CD4-positive, alpha-beta T cell treated with Interleukin-15 for 4 hours (primary cell): ENCODE data around the gene RGL1.

Source experiments
- DNase-seq: peaks from one replicate; pipeline ENCODE4 v3.0.0-alpha.2; 2020; ENCODE audit warnings: low spot score

The RGL1 gene

DNA sequence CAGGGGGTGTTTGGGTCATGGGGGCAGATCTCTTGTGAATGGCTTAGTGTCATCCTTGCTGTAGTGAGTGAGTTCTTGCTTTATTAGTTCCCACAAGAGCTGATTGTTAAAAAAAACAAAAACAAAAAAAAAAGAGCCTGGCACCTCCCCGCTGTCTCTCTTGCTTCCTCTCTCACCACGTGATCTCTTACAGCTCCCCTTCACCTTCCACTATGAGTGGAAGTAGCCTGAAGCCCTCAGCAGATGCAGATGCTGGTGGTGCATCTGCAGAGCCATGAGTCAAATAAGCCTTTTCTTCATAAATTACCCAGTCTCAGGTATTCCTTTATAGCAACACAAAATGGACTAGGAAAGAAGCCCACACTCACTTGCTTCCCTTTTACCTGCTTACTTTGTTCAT, 17.2 kb upstream of the RGL1 start:
- DNase-seq, result no peak

DNA sequence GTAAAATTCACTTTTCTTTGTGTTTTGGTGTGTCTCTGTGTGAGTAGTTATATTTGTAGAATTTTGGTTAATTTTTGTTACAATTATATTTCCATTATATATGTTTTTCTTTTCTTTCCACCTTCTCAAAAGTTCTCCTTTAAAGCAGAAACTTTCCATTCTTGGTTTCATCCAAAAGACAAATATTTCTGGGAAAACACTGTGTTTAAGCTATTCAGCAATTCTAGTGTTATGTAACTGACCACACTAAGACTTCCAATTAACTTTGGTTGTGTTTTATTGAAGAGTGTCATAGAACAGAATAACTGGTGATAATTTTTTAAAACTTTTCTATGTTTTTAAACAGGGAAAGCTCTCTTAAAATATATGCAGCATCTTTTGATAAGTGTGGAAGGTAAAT, 13.6 kb upstream of the RGL1 start:
- DNase-seq, result no peak

GRCh38 chr1:183792300-183792699, 12.6 kb upstream of the RGL1 start:
- DNase-seq, result no peak

- no peak for DNase-seq
Measured at GRCh38 chr1:183794088-183794487, 10.8 kb upstream of the RGL1 start.

DNA sequence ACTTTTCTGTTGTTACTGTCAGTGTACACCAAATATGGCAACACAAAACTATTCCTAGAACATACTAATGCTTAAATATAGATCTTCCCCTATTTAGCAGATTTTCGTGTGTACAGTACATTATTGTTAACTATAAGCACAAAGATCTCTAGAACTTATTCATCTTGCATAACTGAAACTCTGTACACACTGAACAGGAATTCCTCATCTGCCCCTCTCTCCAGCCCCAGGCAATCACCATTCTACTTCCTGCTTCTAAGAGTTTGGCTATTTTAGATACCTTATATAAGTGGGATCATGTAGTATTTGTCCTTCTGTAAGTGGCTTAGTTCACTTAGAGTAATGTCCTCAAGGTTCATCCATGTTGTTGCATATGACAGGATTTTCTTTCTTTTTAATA, 4.5 kb upstream of the RGL1 start:
- DNase-seq, result no peak

DNA sequence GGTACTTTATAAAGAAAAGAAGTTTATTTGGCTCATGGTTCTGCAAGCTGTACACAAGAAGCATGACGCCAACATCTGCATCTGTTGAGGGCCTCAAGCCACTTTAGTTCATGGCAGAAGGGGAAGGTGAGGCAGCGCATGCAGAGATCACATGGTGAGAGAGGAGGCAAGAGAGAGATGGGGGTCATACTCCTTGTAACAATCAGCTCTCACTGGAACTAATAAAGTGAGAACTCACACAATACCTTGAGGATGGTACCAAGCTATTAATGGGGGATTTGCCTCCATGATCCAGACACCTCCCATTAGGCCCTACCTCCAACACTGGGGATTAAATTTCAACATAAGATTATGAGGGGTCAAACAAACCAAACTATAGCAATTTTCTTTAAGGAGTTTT, 3.3 kb upstream of the RGL1 start:
- DNase-seq, result no peak

GRCh38 chr1:183804387-183804786, 533 bp upstream of the RGL1 start:
- DNase-seq, result no peak

DNA sequence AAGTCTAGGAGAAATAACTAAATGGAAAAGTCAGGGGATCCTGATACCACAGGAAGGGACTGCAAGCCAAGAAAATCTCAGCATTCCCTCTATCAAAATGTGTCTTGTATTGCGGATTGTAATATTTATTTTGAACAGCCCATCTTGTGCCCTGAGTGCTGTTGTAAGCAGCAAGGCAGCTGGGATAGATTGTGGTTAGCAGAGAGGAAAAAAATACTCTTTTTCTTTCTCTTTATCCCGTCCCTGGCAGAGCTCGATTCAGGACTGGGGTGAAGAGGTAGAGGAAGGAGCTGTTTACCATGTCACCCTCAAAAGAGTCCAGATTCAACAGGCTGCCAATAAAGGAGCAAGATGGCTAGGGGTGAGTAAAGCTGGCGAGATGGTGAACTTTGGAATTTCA, 1.2 kb downstream of the RGL1 start:
- DNase-seq, result no peak

DNA sequence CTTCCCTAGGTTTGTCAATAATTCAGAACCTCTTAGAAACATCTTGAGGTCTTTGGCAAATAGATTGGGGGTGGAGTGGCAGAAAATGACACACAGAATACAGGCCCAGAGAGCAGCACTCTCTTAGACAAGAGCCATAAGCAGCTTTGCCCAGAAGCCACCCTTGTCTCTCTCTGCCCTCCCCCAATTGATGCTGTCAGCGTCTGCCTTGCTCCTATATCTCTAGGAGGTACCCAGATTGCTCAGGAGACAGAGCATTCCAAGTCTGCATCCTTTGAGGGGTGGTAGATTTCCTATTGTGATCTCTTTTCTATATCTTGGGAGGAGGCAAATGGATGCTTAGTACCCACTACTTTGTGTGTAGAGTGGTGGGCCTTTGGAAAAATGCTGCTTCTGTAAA, 1.8 kb downstream of the RGL1 start:
- DNase-seq, result no peak

- no peak for DNase-seq
Measured at GRCh38 chr1:183807549-183808168, 2.7 kb downstream of the RGL1 start.

GRCh38 chr1:183808296-183809027, 3.5 kb downstream of the RGL1 start:
- DNase-seq, result no peak

DNA sequence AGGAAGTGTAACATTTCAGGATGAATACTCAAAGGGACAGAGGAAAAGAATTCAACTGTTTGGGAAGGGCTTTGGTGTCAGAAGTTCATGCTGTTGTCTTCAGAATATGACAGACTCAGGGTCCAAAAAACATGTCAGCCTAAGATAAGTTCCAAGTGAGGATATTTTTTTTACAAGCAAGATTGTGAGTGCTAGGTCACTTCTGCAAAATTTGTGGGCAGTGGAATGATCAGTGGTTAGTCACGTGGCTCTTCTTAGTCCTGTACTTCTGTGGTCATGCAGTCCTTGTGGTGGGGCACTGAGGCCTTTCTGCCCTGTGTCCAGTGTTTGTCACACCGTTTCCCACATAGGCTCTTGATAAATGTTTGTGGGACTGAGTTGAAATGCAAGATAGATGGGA, 5.2 kb downstream of the RGL1 start:
- no peak for DNase-seq

DNA sequence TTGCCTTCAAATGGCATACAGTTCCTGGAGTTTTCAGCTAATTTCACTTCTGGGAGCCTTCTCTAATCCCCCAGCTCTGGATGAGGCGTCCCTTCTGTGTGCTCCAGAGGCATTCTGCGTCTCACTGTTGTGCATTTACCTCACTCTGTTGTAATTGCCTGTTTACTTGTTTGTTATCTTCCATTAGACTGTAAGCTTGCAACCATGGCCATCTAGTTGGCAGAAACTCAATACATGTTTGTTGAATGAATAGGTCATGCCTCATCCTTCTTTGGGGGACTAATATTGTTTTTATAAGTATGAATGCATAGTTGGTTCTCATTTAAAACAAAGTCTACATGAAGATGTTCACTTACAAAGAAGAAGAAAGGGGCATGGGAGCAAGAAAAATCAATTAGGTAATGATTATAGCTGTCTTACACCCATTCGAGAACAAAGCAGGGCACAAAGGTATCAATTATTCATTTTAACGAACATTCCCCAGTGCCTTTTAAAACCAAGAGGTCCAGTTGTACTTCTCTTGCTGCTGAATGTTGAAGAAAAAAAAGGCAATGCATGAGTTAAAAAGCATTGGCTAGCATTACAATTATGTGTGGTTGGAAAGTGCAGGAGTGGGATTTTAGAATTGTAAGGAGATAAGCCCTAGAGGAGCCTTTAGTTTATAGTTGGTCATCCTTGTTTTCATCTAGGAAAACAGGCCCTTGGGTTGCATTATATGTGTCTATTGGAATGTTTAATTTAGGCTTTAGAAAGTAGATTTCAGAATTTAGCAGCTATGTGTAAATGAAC, 6.0 kb downstream of the RGL1 start:
- DNase-seq, result no peak

GRCh38 chr1:183812128-183812527, 7.2 kb downstream of the RGL1 start:
- no peak for DNase-seq

DNA sequence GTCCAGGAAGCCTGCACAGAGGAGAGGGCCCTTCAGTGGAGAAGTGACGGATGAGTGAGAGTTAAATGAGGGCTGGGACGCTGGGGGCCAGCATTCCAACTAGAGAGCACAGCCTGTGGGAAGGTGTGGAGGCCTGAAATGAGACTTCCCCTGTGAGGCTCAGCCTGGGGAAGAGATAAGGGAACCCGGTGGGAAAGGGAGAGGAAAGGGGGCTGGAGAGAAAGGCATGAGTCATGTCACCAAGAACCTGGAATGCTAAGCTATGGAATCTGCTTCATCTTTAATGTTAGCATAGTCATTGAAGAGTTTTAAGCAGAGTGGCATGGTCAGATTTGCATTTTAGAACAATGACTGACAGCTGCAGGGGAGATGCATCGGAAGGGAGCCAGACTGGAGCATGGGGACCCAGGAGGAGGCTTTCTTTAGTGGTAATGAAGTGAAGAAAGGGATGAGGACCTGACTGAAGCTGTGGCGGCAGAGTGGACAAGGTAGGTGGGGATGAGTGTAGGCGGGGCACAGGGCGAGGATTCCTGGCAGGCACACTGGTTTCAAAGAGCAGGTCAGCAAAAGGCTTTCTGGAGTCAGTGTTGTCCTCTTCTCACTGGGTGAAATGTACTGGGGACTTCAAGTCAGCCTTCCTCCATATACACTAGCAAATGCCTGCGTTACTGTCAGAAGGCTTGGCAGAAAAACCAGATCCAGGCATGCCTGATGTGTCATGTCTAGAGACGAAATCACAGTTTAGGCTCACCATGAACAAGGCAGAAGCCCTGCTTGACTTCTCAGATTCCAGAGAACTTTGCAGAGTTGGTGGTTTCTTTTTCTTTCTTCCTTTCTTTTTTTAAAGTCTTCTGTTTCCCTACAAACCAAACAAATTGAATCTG, 8.0 kb downstream of the RGL1 start:
- no peak for DNase-seq

DNA sequence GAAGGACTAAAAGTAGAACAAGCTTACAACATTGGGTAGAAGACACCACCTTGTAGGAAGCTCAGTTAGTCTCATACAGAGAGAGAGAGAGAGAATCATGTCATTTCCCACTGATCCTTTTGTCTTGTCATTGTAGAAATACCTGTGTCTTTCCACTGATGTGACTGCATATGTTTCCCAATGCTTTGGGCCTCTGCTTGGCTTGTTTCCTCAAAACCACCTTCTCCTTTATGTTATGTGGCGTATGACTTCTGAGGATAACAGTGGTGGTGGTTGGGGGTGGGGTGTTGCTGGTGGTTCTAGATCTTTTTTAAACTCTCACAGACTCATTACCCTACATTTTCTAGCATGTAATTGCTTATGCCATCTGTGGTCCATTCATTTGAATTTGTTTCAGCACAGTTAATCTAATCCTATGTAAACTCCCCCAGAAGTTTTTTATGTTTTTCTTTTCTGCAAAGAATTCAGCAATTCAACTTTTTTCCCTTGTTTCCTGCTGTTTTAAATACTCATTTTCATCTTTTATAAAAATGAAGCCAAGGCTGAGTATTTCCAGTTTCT, 9.3 kb downstream of the RGL1 start:
- DNase-seq, result no peak

GRCh38 chr1:183816110-183816509, 11.2 kb downstream of the RGL1 start:
- DNase-seq, result no peak

DNA sequence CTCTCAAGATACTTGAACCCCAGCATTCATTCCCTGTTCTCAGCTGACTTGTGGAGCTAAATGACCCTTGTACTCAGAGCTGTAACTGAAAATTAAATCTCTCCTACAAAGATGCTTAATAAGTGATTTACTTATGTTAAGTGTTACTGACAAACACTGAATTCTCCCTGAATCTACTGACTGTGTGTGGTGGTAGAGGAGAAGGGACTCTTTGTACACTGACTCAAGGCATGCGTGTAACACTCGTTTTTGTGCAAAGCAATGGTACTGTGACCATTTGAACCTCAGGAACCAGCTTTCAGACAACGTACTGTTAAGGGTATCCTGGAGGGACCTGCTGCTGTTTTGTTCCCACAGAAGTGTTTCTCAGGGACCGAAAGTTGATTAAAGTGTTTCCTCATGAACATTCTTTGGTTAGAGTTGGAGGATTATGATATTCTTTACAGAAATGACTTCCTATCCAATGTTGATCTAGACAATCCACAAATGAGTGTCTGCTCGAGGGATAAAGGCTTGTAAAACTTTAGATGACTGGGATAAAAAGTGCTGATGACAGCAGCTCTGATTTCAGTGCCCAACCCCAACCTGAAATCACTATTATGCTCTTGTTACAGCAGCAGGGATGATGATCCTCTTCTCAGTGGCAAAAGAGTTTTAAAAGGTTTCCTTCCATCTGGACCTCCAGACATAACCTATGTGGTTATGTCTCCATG, 12.8 kb downstream of the RGL1 start:
- DNase-seq, result no peak

- no peak for DNase-seq
Measured at GRCh38 chr1:183819059-183819458, 14.1 kb downstream of the RGL1 start.

- no peak for DNase-seq
Measured at GRCh38 chr1:183821309-183821888, 16.5 kb downstream of the RGL1 start.
